ENCODE measurements around the gene COPG1. TPM values are rescaled to one million over a fixed set of nuclear protein-coding genes. Genes with fewer than 3 reads are reported as not detected.
A peak's percentile ranks its signal among the peaks of the same experiment; 100 is the strongest.

The COPG1 gene
- total and polyA plus RNA-seq, 2 experiments from 2014 or later, result 114 to 154 TPM

DNA sequence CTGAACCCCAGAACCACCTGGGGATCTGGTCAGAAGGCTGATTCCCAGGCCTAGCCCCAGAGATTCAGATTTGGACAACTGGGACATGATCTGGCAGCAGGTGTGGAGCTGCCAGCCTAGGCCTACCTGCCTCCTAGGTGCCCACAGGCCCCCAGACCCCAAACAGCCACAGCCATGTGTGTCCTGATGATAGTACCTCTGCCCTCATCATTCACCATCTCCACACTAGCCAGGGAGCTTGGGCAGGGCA is 63.9 kb downstream of the COPG1 start:
- TF ChIP-seq CTCF (IDR thresholded peaks at IDR 0.05; ENCODE audit: low read depth, low read length), result no peak
- H3K36me3 ChIP-seq, result no peaks in the 10 kb centered on the region
- no peaks in the 10 kb centered on the region for H3K9me3 ChIP-seq (ENCODE audit: low read depth)
- H3K27ac ChIP-seq, result no peak overlapping the region
- no peaks in the 10 kb centered on the region for H3K4me1 ChIP-seq (ENCODE audit: low read depth)
- H3K27me3 ChIP-seq, result no peaks in the 10 kb centered on the region
- no peak overlapping the region for H3K4me3 ChIP-seq
- DNase-seq (ENCODE audit: low read depth in 1 of 2, low spot score in 1 of 2), result no peak

- H3K36me3 ChIP-seq, result no peaks in the 10 kb centered on the region
- H3K27me3 ChIP-seq, result no peaks in the 10 kb centered on the region
- no peak for TF ChIP-seq CTCF (IDR thresholded peaks at IDR 0.05; ENCODE audit: low read depth, low read length)
- peak overlapping the region; percentile 62 for H3K4me3 ChIP-seq
- H3K9me3 ChIP-seq (ENCODE audit: low read depth), result no peaks in the 10 kb centered on the region
- H3K4me1 ChIP-seq (ENCODE audit: low read depth), result no peaks in the 10 kb centered on the region
- H3K27ac ChIP-seq, result no peak overlapping the region
- DNase-seq (ENCODE audit: low read depth in 1 of 2, low spot score in 1 of 2), result peak in 1 of 2 donors; percentile 32
These were observed 64.4 kb downstream of the COPG1 start for GRCh38 chr3:129313665-129314385.

GRCh38 chr3:129314386-129315222 is 65.2 kb downstream of the COPG1 start:
- Histone ChIP-seq H3K27ac (peak overlapping the region; percentile 79), H3K36me3 (no peaks in the 10 kb centered on the region), H3K4me1 (ENCODE audit: low read depth) (no peaks in the 10 kb centered on the region), H3K4me3 (peak overlapping the region; percentile 62), H3K9me3 (ENCODE audit: low read depth) (no peaks in the 10 kb centered on the region), H3K27me3 (no peaks in the 10 kb centered on the region)
- DNase-seq (ENCODE audit: low read depth in 1 of 2, low spot score in 1 of 2), result peak; percentile 94 to 95
- TF ChIP-seq CTCF (IDR thresholded peaks at IDR 0.05; ENCODE audit: low read depth, low read length), result peak; percentile 38

- peak; percentile 43 to 44 for DNase-seq (ENCODE audit: low read depth in 1 of 2, low spot score in 1 of 2)
- H3K36me3 ChIP-seq, result no peaks in the 10 kb centered on the region
- H3K4me1 ChIP-seq (ENCODE audit: low read depth), result no peaks in the 10 kb centered on the region
- TF ChIP-seq CTCF (IDR thresholded peaks at IDR 0.05; ENCODE audit: low read depth, low read length), result no peak
- H3K27ac ChIP-seq, result peak overlapping the region; percentile 79
- no peaks in the 10 kb centered on the region for H3K27me3 ChIP-seq
- no peaks in the 10 kb centered on the region for H3K9me3 ChIP-seq (ENCODE audit: low read depth)
- H3K4me3 ChIP-seq, result peak overlapping the region; percentile 62
These were observed 66.0 kb downstream of the COPG1 start for GRCh38 chr3:129315223-129315997.

GRCh38 chr3:129315998-129316247 is 66.5 kb downstream of the COPG1 start:
- DNase-seq (ENCODE audit: low read depth in 1 of 2, low spot score in 1 of 2), result no peak
- Histone ChIP-seq H3K4me1 (ENCODE audit: low read depth) (no peaks in the 10 kb centered on the region), H3K27me3 (no peaks in the 10 kb centered on the region), H3K36me3 (no peaks in the 10 kb centered on the region), H3K9me3 (ENCODE audit: low read depth) (no peaks in the 10 kb centered on the region), H3K27ac (peak overlapping the region; percentile 79), H3K4me3 (peak overlapping the region; percentile 62)
- TF ChIP-seq CTCF (IDR thresholded peaks at IDR 0.05; ENCODE audit: low read depth, low read length), result no peak

Data from cardiac muscle cell (in vitro differentiated cells and primary cell).